ENCODE data around the gene CELF4.

The CELF4 gene

GRCh38 chr18:37251679-37252078, 313.9 kb downstream of the CELF4 start:
- Histone ChIP-seq H3K4me1 (no peaks in the 10 kb centered on the region), H3K36me3 (no peaks in the 10 kb centered on the region), H3K4me3 (ENCODE audit: low read depth, low read length) (no peak overlapping the region), H3K27me3 (no peaks in the 10 kb centered on the region), H3K9me3 (no peaks in the 10 kb centered on the region)
- no peak for DNase-seq
- TF ChIP-seq CTCF (IDR thresholded peaks at IDR 0.05; ENCODE audit: low read depth, low read length): no peak

GRCh38 chr18:37249895-37250618, 315.5 kb downstream of the CELF4 start:
- Histone ChIP-seq H3K36me3 (no peaks in the 10 kb centered on the region), H3K9me3 (no peaks in the 10 kb centered on the region), H3K4me3 (ENCODE audit: low read depth, low read length) (no peak overlapping the region), H3K27me3 (no peaks in the 10 kb centered on the region), H3K4me1 (no peaks in the 10 kb centered on the region)
- no peak for TF ChIP-seq CTCF (IDR thresholded peaks at IDR 0.05; ENCODE audit: low read depth, low read length)
- no peak for DNase-seq

GRCh38 chr18:37249171-37249886, 316.3 kb downstream of the CELF4 start:
- TF ChIP-seq CTCF (IDR thresholded peaks at IDR 0.05; ENCODE audit: low read depth, low read length): no peak
- no peak overlapping the region for H3K4me3 ChIP-seq (ENCODE audit: low read depth, low read length)
- no peaks in the 10 kb centered on the region for H3K4me1 ChIP-seq
- no peaks in the 10 kb centered on the region for H3K27me3 ChIP-seq
- no peaks in the 10 kb centered on the region for H3K36me3 ChIP-seq
- DNase-seq: no peak
- H3K9me3 ChIP-seq: no peaks in the 10 kb centered on the region

GRCh38 chr18:37248281-37248680, 317.3 kb downstream of the CELF4 start:
- no peak for TF ChIP-seq CTCF (IDR thresholded peaks at IDR 0.05; ENCODE audit: low read depth, low read length)
- no peaks in the 10 kb centered on the region for H3K27me3 ChIP-seq

GRCh38 chr18:37247497-37248161, 318.0 kb downstream of the CELF4 start:
- no peaks in the 10 kb centered on the region for H3K4me1 ChIP-seq
- TF ChIP-seq CTCF (IDR thresholded peaks at IDR 0.05; ENCODE audit: low read depth, low read length): no peak
- no peak overlapping the region for H3K4me3 ChIP-seq (ENCODE audit: low read depth, low read length)
- no peak for DNase-seq
- H3K27me3 ChIP-seq: no peaks in the 10 kb centered on the region
- no peaks in the 10 kb centered on the region for H3K36me3 ChIP-seq
- H3K9me3 ChIP-seq: no peaks in the 10 kb centered on the region

More at GRCh38 chr18:37248281-37248680, 317.3 kb downstream of the CELF4 start:
- H3K36me3 ChIP-seq: no peaks in the 10 kb centered on the region
- H3K4me1 ChIP-seq: no peaks in the 10 kb centered on the region
- H3K4me3 ChIP-seq (ENCODE audit: low read depth, low read length): no peak overlapping the region
- DNase-seq: no peak
- H3K9me3 ChIP-seq: no peaks in the 10 kb centered on the region
